ENCODE measurements around the gene CHAF1A.
A peak's percentile ranks its signal among the peaks of the same experiment; 100 is the strongest.

CHAF1A gene

DNA sequence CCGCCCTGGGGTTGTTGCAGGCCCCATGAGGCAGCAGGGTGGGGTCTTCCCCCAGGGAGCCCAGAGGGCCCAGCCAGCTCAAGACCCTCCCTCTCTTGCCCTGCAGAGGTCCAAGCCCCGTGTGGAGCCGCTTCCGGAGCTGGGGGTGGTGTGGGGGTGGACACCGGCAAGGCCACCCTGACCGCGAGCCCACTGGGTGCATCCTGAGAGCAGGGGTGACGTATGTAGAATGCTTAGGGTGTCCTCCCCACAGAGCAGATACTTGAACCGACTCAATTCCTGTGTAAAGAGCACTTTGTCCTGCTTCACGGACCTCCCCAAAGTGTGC, 40.3 kb downstream of the CHAF1A start:
- DNase-seq, result no peak

DNA sequence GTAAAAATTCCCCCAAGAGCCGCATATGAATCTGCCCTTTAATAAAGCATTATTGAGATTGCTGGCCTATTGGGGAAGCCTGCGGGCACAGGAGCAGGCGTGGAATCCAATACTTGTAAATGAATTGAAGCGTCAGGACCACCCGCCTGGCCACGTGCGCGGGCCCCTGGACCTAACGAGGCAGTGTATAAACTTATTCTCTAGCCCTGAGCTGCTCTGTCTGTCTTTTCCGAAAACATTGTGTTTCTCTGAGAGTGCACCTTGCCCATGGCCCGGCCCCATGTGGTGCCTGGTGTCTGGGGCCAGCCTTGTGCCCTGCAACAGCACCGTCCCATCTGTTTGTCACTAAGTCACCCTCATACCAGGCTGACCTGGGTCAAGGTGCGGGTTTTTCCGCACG, 40.7 kb downstream of the CHAF1A start:
- no peak for DNase-seq

DNA sequence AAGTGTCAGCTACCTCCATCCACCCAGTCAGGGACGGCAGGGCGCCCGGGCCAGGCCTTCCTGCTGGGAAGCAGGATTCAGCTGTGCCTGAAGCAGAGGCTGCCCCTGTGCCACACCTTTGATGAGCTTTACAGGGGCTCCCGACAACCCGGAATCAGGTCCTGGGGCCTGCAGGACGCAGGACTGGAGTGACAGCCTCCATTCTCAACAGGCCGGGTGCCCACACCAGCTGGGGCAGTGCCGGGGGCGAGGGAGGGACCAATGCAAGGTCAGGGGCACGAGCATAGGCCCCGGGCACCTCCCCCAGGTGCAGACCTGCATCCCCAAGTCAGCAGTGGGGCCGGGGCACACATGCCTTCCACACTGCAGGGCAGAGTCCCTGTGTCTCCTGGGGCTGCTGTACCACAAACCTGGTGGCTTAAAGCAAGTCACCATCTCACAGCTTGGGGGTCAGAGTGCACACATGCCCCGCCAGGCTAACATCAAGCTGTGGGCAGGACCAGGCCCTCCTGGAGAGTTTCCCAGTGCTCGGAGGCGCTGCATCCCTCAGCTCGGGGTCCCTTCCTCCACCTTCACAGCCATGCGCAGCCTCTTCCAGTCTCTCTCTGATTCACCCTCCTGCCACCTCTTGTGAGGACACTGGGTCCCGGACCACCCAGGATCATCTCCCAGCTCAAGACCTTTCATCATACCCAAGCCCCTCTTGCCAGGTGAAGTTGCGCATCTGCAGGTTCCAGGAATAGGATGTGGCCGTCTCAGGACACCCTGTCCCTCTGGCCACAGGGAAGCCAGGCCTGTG, 41.7 kb downstream of the CHAF1A start:
- DNase-seq, result no peak

DNA sequence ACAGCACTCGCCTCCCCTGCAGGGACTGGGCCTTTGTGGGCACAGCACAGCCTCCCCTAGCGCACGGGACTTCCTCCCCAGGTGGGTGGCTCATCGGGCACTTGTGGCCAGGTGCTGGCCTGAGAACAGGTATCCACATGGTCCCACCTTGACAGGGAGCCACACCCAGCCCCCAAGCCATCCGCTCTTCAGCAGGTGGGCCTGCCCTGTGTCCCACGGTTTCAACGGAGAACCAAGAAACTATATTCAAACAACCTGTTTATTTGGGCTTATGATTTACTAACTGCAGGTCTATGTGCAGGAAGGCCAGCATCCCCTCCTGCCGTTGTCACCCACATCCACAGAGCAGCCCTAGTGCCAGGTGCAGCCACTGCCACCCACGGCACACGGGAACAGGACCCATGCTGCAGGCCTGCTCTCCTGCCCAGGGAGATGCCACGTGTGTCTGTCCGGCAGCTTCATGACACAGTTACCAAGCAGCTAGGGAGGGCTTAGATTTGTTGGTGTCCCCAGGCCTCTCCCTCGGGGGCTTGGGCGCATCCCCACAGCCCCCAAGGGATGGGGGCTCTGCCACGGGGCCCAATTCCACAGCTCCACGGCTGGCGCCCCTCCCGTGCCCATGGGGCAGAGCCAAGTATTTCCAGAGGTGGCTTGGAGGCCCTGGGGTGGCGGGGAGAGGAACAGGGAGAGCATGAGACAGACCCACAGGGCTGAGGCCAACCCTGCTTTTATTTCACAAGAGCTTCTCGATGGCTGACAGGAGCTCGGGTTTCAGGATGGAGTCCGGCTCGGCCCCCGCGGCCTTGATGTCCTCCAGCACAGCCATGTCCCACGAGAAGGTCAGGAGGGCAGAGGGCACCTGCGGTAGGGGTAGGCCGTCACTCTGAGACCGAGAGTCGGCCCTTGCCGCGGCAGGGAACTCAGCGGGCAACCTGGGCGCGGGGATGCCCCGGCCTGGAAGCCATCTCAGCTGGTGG, 42.6 kb downstream of the CHAF1A start:
- no peak for DNase-seq

DNA sequence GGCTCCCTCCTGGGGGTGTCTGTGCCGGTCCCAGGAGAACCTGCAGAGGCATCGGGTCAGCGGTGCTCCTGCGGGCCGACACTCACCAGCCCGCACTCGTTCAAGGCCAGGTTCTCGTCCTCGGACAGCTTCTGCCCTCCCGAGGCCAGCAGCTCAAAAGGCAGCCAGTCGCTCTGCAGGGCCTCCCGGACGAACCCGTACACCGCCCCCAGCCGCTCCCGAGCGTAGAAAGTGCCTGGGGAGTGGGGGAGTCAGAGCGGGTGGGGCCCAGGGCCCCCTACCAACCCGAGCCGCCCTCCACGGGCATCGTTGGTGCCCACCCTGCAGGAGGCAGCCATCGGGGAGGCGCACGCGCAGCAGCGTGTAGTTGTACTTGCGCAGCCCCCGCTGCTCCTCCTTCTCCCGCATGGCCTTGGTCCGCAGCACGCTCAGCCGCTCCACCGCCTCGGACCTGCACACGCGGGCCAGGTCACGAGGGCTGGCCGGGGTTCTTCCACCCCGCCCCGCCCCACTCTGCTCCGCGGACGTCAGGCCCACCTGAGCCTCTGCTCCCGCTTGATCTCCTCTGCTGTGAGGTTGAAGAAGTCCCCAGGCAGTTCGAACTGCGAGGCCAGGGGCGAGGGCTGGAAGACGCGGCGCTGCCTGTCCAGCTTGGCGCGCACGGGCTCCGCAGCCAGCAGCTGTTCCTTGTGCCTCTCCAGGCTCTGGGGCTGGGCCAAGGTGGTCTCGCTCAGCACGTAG, 43.7 kb downstream of the CHAF1A start:
- no peak for DNase-seq

GRCh38 chr19:4446704-4447200, 44.3 kb downstream of the CHAF1A start:
- no peak for DNase-seq

- no peak for DNase-seq
Measured at GRCh38 chr19:4447327-4448146, 45.1 kb downstream of the CHAF1A start.

DNA sequence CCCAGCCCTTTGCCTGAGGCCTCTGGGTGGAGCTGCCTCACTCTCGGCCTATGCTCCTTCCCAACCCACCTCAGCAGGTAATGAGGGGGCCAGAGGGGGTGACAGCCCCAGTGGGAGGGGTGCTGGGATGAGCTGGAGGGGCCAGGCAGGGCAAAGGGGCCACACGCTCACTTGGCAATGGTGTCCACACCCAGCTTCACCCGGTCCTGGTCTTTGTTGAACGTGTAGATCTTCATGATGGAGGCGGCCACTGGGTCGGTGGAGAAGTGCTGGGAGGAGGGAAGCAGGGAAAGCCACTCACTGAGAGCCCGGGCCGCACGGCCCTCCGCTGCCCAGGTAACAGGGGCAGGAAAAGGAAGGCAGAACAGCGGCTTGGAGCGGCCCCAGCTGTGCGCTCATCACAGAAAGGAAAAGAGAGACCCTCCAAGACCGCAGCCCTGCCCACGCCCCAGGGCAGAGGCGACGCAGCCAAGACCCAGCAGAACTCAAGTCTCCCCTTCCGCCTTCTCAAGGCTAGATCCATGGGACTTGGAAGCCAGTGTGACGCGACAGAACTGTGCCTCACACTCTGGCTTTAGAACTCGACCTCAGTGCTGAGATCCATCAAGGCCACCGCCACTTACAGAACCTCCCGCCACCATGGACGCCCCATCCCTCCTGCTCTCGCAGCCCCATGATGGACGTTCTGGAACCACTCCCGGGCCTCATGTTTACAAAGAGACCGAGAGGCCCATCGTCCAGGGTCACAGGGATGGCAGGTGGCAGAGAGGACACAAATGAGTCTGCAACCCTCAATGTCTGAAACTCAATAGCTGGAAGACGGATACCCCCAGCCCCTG, 45.9 kb downstream of the CHAF1A start:
- DNase-seq, result no peak

DNA sequence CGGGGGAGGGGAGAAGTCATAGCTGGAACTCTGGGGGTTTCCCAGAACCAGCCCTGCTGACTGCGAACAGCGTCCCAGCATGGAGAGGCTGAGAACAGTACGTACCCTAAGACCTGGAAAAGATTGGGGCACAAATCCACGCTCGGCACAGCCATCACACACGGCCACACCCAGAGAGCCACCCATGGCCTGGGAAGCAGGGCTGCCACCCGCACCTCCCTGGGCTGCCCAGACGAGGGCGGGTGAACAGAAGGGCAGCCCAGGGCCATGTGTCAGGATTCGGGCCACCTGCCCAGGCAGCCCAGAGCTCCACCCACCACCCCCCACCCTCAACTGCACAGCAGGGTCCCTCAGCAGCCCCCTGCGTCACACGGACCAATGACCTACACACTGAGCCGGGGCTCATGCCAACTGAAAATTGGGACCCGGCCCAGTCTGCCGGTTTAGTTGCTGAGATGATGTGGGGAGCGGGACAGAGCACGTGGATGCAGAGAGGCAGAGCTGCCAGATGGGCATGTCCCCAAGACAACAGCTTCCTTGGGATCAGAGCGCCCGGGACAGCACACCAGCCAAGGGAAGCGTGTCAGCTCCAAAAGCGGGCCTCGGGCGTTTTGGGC, 46.7 kb downstream of the CHAF1A start:
- no peak for DNase-seq

DNA sequence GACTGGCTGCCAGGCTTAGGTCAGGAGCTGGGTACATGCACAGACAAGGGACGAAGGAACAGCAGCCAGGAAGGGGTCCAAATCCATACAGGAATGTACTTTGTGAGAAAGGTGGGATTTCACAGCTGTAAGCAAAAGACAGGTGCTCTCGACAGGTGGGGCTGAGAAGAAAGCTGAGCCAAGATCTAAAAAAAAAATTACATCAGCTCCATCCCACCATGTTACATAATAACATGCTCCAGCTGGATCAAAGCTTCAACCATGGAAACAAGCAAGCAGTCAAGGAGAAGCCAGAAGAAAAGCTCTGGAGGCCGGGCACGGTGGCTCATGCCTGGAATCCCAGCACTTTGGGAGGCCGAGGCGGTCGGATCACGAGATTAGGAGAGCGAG, 47.2 kb downstream of the CHAF1A start:
- DNase-seq, result no peak

- no peak for DNase-seq
Measured at GRCh38 chr19:4452230-4452990, 50.0 kb downstream of the CHAF1A start.

GRCh38 chr19:4453232-4454179, 51.1 kb downstream of the CHAF1A start:
- no peak for DNase-seq

DNA sequence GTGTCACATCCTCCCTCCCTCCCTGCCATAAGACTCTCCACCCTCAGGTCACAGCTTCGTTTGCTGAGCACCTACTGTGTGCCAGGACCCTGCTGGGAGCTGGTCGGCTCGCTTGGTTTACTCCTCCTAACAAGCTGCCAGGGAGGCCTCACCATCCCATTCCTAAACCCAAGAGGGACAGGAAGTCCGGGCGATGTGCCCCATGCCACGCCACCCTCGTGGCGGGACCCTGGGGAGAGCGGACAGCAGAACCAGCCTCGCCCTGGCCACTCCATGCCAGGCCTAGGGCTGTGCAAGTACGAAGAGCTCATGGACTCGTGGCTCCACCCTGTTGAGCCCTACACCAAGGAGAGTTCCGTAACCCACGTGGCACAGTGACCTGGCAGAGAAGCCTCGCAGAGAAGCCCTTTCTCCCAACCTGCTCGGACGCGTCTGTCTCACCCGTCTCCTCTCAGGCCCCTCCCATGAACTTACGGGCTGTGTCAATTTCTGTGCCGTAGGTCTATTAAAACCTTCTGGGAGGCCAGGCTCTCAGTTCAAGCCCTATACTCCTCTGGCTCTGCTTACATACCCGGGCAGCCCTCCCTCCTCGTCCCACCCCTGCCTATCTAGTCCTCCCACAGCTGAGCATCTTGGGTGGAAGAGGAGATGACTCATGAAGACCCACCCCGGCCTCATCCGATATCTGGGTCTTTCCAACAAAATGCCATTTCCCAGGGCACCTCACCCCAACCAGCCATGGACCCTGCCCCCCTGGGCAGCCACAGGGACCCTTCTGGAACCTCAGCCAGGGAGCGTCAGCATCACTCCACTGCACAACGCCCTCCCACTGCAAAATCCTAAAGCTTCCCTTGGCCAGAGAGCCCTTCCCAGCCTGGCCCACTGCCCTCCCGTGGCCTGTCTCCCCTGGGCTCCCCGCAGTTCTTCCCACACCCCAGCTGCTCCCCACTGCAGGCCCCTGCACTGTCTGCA, 52.6 kb downstream of the CHAF1A start:
- DNase-seq, result no peak

DNA sequence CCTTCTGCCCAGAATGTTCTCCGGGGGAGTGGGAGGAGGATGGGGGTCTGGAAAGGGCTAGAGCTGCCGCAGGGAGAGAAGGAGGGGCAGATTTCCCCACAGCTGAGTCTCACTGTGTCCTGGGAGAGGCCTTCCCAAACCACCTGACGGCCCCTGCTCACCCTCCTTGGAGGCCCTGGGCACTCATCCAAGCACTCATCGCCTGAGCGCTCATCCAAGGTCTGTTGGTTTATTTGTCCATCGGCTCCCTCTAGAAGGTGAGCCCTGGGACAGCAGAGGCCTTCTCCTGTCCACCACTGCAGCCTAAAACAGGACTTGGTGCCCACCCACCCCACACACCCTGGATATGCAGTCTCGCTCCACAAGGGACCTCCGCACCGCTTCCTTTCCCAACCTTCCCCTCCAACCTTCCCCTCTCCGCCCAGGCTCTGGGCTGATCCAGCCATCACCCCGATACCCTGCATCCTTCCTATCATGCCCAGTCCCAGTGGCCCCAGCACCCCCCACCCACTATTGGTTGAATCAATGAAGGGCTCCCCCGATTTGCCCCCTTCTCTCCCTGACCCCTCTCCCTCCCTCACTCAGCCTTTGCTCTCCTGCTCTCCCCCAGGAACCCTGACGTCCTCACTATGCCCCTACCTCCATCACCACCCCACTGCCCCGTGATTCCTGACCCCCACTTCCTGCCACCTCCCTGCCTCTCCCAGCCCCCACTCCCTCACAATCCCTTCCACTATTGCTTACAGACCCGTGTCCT, 53.5 kb downstream of the CHAF1A start:
- DNase-seq, result peak; percentile 34

- DNase-seq, result peak; percentile 74
Measured at GRCh38 chr19:4456476-4456842, 54.0 kb downstream of the CHAF1A start.

DNA sequence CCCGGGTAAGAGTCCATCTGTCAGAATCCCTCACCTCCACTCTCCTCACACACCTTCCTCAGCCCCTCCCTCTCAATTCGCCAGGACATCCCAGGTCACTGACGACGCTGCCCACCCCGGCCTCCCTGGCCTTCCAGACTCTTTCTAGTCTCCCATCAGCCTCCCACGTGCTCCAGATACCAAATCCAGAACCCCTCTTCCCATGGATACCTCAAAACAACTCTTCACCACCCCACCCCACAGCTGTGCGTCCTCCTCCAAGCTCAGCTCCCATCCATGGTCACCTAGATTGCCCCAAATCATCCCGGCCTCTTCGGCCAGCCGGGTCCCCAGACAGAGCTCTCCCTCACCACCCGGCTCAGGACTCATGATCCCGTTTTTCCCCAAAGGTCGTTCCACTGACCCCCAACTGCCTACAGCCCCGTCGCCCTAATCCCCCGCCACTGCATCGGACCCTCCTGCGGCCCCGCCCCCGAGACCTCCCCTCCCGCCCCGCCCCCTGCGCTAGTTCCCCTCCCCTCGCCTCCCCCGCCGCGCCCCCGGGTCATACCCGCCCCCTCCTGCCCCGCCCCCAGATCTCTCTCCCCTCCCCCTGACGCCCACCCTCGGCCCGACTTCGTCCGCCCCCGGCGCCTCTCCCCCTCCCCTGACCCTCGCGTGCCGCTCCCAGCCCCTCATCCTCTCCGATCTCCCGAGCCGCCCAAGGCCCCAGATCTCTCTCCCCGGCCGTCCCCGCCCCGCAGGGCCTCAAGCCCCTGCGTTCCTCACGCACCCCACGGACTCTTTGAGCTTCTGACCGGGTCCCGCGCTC, 54.6 kb downstream of the CHAF1A start:
- DNase-seq, result peak; percentile 76
